ENCODE data around the gene PLA2G3.

- no peak for TF ChIP-seq SPI1 (IDR thresholded peaks at IDR 0.05; ENCODE audit: low read depth, low read length)
- no peak for TF ChIP-seq POLR2AphosphoS5 (IDR thresholded peaks at IDR 0.05; ENCODE audit: low read depth, low read length)
- no peak for TF ChIP-seq TAF1 (IDR thresholded peaks at IDR 0.05; ENCODE audit: low read depth, low read length)
- TF ChIP-seq POLR2A (IDR thresholded peaks at IDR 0.05; ENCODE audit: low read depth, low read length), result no peak
- TF ChIP-seq PAX5 (IDR thresholded peaks at IDR 0.05; ENCODE audit: insufficient read depth, low read length, severe bottlenecking), result no peak
- no peak for TF ChIP-seq POU2F2 (IDR thresholded peaks at IDR 0.05; ENCODE audit: low read depth, low read length)
These were observed 21.9 kb upstream of the PLA2G3 start for GRCh38 chr22:31162015-31162765.
